Neural progenitor cell (in vitro differentiated cells): ENCODE results near the gene ZNF831. TPM values are rescaled to one million over a fixed set of nuclear protein-coding genes. Genes with fewer than 3 reads are reported as not detected.

Experiments
- DNase-seq: peaks from one replicate; pipeline ENCODE4 v3.0.0-alpha.2; 2016; ENCODE audit warnings: low spot score
- H2AFZ ChIP-seq: fragments of 200-600 bp; sonication (generic); replicated peaks from 2 replicates; pipeline ENCODE4 v1.6.1; 2016; ENCODE audit warnings: antibody characterized with exemption
- H3F3A ChIP-seq: fragments of 200-600 bp; sonication (generic); 2 replicates; pipeline ENCODE4 v1.6.1; 2016; ENCODE audit warnings: antibody characterized with exemption, low read depth
- H3K27ac ChIP-seq: fragments of 200-600 bp; sonication (generic); 2 replicates; pipeline ENCODE4 v1.5.1; 2016; ENCODE audit warnings: mild to moderate bottlenecking
- H3K27me3 ChIP-seq: fragments of 200-600 bp; sonication (generic); 2 replicates; pipeline ENCODE4 v1.6.1; 2016; ENCODE audit warnings: mild to moderate bottlenecking, moderate library complexity
- H3K36me3 ChIP-seq: fragments of 200-600 bp; sonication (generic); 2 replicates; pipeline ENCODE4 v1.5.1; 2016
- H3K4me1 ChIP-seq: fragments of 200-600 bp; sonication (generic); 2 replicates; pipeline ENCODE4 v1.6.1; 2016; ENCODE audit warnings: mixed run types
- H3K4me2 ChIP-seq: fragments of 200-600 bp; sonication (generic); 2 replicates; pipeline ENCODE4 v1.6.1; 2016
- H3K4me3 ChIP-seq: fragments of 200-600 bp; sonication (generic); 2 replicates; pipeline ENCODE4 v1.5.1; 2016
- H3K79me2 ChIP-seq: fragments of 200-600 bp; sonication (generic); 2 replicates; pipeline ENCODE4 v1.6.1; 2016; ENCODE audit warnings: low read depth
- H3K9ac ChIP-seq: fragments of 200-600 bp; sonication (generic); 2 replicates; pipeline ENCODE4 v1.6.1; 2016
- H3K9me3 ChIP-seq: fragments of 200-600 bp; sonication (generic); 2 replicates; pipeline ENCODE4 v1.5.1; 2016; ENCODE audit warnings: low read depth
- H4K20me1 ChIP-seq: fragments of 200-600 bp; sonication (generic); 2 replicates; pipeline ENCODE4 v1.6.1; 2016; ENCODE audit warnings: low read depth
- H3K27ac Mint-ChIP-seq: 3 replicates; pipeline ENCODE4 v1.8.0; 2021; ENCODE audit warnings: mixed read lengths
- H3K27me3 Mint-ChIP-seq: 2 replicates; pipeline ENCODE4 v1.8.0; 2022; ENCODE audit warnings: low read depth, mild to moderate bottlenecking, inconsistent platforms, moderate library complexity, mixed read lengths; ENCODE audit not compliant: insufficient read depth
- H3K36me3 Mint-ChIP-seq: 3 replicates; pipeline ENCODE4 v1.8.0; 2021; ENCODE audit warnings: mixed read lengths
- H3K4me1 Mint-ChIP-seq: 3 replicates; pipeline ENCODE4 v1.8.0; 2021; ENCODE audit warnings: mixed read lengths
- H3K4me3 Mint-ChIP-seq: 3 replicates; pipeline ENCODE4 v1.8.0; 2021; ENCODE audit warnings: mild to moderate bottlenecking, moderate library complexity, mixed read lengths
- H3K9me3 Mint-ChIP-seq: 3 replicates; pipeline ENCODE4 v1.8.0; 2020; ENCODE audit warnings: mixed read lengths
- EZH2 ChIP-seq: fragments of 200-600 bp; sonication (generic); IDR thresholded peaks from 2 replicates; pipeline ENCODE4 v1.6.1; 2017; ENCODE audit warnings: antibody characterized with exemption, mild to moderate bottlenecking, moderate library complexity
- EZH2phosphoT487 ChIP-seq: fragments of 200-600 bp; sonication (generic); IDR thresholded peaks from 2 replicates; pipeline ENCODE4 v1.6.1; 2017; ENCODE audit warnings: antibody characterized with exemption
- total RNA-seq: library from RNA; depleted of rRNA; stranded (reverse); fragments of >200 nt; gene quantifications from 2 replicates; pipeline ENCODE4 v1.2.3, GENCODE V29; 2015; ENCODE audit warnings: low replicate concordance
- TF ChIP-seq, protein P1 (sequence below): fragments of 200-600 bp; sonication (generic); IDR thresholded peaks from 2 replicates; pipeline ENCODE4 v1.5.1; 2017; ENCODE audit warnings: antibody characterized with exemption, mild to moderate bottlenecking

ZNF831 gene
- total RNA-seq, 1 donor from 2014 or later = not detected

DNA sequence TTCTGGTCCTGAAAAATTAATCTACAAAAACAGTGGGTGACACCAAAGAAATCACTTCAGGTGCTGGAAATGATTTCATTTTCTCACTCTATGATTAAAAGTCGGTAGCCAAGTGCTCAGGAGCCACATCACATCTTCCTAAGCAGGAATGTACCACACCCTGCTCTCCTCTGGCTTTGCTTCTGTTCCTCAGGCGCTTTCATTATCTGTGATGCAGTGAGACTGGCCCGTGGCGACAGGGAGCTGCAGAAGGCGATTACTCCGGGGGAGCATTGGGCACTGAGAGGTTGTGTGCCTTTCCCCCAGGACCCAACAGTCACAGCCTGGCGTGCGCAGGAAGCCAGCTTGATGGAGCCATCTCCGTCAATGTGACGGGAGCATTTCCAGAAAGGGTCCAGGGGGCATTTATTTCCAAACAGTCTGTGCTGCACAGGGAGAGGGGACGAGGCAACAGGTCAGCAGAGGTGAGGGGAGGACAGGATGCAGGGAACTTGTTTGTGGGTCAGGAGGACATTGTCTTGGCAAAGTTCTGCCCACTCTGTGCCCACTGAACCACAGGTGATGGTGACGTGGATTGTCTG is 5.6 kb upstream of the ZNF831 start:
- Mint-ChIP-seq H3K36me3 (no peaks in the 10 kb centered on the region), H3K4me1 (peaks cover 11% of the 10 kb centered on the region), H3K9me3 (peaks cover 2% of the 10 kb centered on the region), H3K27ac (no peak overlapping the region), H3K4me3 (peak overlapping the region; percentile 8), H3K27me3 (peaks cover 9% of the 10 kb centered on the region)
- Histone ChIP-seq H3K4me3 (no peak overlapping the region), H3K36me3 (no peaks in the 10 kb centered on the region), H3K27ac (no peak overlapping the region), H3F3A (no peaks in the 10 kb centered on the region), H3K9me3 (no peaks in the 10 kb centered on the region), H2AFZ (peak overlapping the region; percentile 79), H3K79me2 (no peaks in the 10 kb centered on the region), H3K4me1 (peaks cover 14% of the 10 kb centered on the region), H4K20me1 (no peaks in the 10 kb centered on the region), H3K9ac (no peak overlapping the region), H3K27me3 (no peaks in the 10 kb centered on the region), H3K4me2 (peak overlapping the region; percentile 27)
- DNase-seq = peak; percentile 11
- TF ChIP-seq EZH2phosphoT487 (no peak), EZH2 (no peak)
- TF ChIP-seq, protein P1, sequence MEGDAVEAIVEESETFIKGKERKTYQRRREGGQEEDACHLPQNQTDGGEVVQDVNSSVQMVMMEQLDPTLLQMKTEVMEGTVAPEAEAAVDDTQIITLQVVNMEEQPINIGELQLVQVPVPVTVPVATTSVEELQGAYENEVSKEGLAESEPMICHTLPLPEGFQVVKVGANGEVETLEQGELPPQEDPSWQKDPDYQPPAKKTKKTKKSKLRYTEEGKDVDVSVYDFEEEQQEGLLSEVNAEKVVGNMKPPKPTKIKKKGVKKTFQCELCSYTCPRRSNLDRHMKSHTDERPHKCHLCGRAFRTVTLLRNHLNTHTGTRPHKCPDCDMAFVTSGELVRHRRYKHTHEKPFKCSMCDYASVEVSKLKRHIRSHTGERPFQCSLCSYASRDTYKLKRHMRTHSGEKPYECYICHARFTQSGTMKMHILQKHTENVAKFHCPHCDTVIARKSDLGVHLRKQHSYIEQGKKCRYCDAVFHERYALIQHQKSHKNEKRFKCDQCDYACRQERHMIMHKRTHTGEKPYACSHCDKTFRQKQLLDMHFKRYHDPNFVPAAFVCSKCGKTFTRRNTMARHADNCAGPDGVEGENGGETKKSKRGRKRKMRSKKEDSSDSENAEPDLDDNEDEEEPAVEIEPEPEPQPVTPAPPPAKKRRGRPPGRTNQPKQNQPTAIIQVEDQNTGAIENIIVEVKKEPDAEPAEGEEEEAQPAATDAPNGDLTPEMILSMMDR = no peak

GRCh38 chr20:59158673-59159072 is 4.9 kb upstream of the ZNF831 start:
- Mint-ChIP-seq H3K27ac (no peak overlapping the region), H3K27me3 (peaks cover 9% of the 10 kb centered on the region), H3K9me3 (peaks cover 2% of the 10 kb centered on the region), H3K4me3 (no peak overlapping the region), H3K4me1 (peaks cover 11% of the 10 kb centered on the region), H3K36me3 (no peaks in the 10 kb centered on the region)
- Histone ChIP-seq H3F3A (no peaks in the 10 kb centered on the region), H3K4me3 (no peak overlapping the region), H3K4me2 (peak overlapping the region; percentile 27), H3K79me2 (no peaks in the 10 kb centered on the region), H2AFZ (no peak overlapping the region), H3K27ac (no peak overlapping the region), H4K20me1 (no peaks in the 10 kb centered on the region), H3K27me3 (no peaks in the 10 kb centered on the region), H3K4me1 (peaks cover 14% of the 10 kb centered on the region), H3K9me3 (no peaks in the 10 kb centered on the region), H3K36me3 (no peaks in the 10 kb centered on the region), H3K9ac (no peak overlapping the region)
- TF ChIP-seq, protein P1 = no peak
- TF ChIP-seq EZH2phosphoT487 (no peak), EZH2 (no peak)
- no peak for DNase-seq

- H3K36me3 Mint-ChIP-seq = no peaks in the 10 kb centered on the region
- Histone ChIP-seq H3K4me3 (no peak overlapping the region), H3F3A (no peaks in the 10 kb centered on the region), H3K9me3 (no peaks in the 10 kb centered on the region), H3K27me3 (no peaks in the 10 kb centered on the region), H3K36me3 (no peaks in the 10 kb centered on the region), H3K4me2 (no peak overlapping the region), H3K79me2 (no peaks in the 10 kb centered on the region), H3K4me1 (peaks cover 14% of the 10 kb centered on the region), H3K9ac (no peak overlapping the region), H2AFZ (no peak overlapping the region), H4K20me1 (no peaks in the 10 kb centered on the region), H3K27ac (no peak overlapping the region)
- peak; percentile 38 for DNase-seq
- H3K27me3 Mint-ChIP-seq = peaks cover 9% of the 10 kb centered on the region
- H3K27ac Mint-ChIP-seq = no peak overlapping the region
- no peak for TF ChIP-seq EZH2
- TF ChIP-seq, protein P1 = peak; percentile 34
- peaks cover 2% of the 10 kb centered on the region for H3K9me3 Mint-ChIP-seq
- H3K4me3 Mint-ChIP-seq = no peak overlapping the region
- H3K4me1 Mint-ChIP-seq = peaks cover 11% of the 10 kb centered on the region
Observed at GRCh38 chr20:59159091-59159490, 4.5 kb upstream of the ZNF831 start.
